Astrocyte (in vitro differentiated cells and primary cell): ENCODE measurements around the gene CCNH.

Experiments
- EZH2 ChIP-seq: IDR thresholded peaks from 2 replicates; pipeline ENCODE4 v1.6.1; 2012; ENCODE audit warnings: mild to moderate bottlenecking, low read length, inconsistent platforms; ENCODE audit not compliant: insufficient read depth
- TF ChIP-seq, protein P1 (sequence below): IDR thresholded peaks from 2 replicates; pipeline ENCODE4 v1.5.1; 2011; ENCODE audit warnings: low read depth, mild to moderate bottlenecking, inconsistent platforms, low read length, moderate library complexity; ENCODE audit not compliant: insufficient read depth

DNA sequence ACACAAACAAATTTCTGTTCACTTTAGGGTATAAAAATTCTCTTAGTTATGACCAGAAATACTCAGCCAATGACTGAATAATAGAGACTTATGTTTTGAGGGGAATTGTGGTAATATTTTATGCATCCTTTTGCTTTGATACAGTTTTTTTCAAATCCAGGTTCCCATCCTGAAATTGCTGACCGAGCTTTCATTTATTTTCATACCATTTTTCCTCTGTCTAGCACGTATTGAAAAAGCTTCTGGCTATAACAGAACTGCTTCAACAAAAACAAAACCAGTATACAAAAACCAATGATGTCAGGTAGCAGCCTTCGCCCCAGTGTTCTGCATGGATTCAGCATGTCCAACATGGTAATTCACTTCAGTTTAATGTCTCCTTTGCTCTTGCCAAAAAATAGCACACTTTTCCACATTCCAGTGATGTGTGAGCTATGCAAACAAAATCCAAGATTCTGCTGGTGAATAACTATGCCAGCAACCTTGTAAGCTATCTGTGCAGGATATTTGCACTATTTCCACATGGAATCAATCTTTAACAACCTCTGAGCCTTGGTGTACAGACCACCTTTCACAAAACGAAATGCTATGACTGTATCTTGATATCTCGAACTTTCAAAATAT lies 22.0 kb downstream of the CCNH start:
- TF ChIP-seq, protein P1, sequence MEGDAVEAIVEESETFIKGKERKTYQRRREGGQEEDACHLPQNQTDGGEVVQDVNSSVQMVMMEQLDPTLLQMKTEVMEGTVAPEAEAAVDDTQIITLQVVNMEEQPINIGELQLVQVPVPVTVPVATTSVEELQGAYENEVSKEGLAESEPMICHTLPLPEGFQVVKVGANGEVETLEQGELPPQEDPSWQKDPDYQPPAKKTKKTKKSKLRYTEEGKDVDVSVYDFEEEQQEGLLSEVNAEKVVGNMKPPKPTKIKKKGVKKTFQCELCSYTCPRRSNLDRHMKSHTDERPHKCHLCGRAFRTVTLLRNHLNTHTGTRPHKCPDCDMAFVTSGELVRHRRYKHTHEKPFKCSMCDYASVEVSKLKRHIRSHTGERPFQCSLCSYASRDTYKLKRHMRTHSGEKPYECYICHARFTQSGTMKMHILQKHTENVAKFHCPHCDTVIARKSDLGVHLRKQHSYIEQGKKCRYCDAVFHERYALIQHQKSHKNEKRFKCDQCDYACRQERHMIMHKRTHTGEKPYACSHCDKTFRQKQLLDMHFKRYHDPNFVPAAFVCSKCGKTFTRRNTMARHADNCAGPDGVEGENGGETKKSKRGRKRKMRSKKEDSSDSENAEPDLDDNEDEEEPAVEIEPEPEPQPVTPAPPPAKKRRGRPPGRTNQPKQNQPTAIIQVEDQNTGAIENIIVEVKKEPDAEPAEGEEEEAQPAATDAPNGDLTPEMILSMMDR = no peak
- TF ChIP-seq EZH2 = no peak
